MM.1S (cell line): ENCODE measurements around the gene SAMHD1.

Experiments
- DNase-seq: peaks from one replicate; pipeline ENCODE4 v3.0.0-alpha.2; 2015
- H2AFZ ChIP-seq: fragments of 300-600 bp; sonication (generic); 2 replicates; pipeline ENCODE4 v1.6.0; 2016; ENCODE audit warnings: antibody characterized with exemption, low read length
- H3F3A ChIP-seq: fragments of 300-600 bp; sonication (generic); 2 replicates; pipeline ENCODE4 v1.6.1; 2016; ENCODE audit warnings: mild to moderate bottlenecking, antibody characterized with exemption, low read length, moderate library complexity, mixed read lengths; ENCODE audit not compliant: insufficient read depth
- H3K27ac ChIP-seq: fragments of 300-600 bp; sonication (generic); 2 replicates; pipeline ENCODE4 v1.5.1; 2016; ENCODE audit warnings: mild to moderate bottlenecking, low read length
- H3K27me3 ChIP-seq: fragments of 300-600 bp; sonication (generic); replicated peaks from 2 replicates; pipeline ENCODE4 v1.6.0; 2016; ENCODE audit warnings: low read length; ENCODE audit not compliant: insufficient read depth
- H3K36me3 ChIP-seq: fragments of 300-600 bp; sonication (generic); replicated peaks from 2 replicates; pipeline ENCODE4 v1.6.1; 2016; ENCODE audit warnings: mild to moderate bottlenecking, low read length, mixed read lengths; ENCODE audit not compliant: insufficient read depth
- H3K4me1 ChIP-seq: fragments of 300-600 bp; sonication (generic); 2 replicates; pipeline ENCODE4 v1.6.1; 2016; ENCODE audit warnings: low read length, mixed read lengths
- H3K4me2 ChIP-seq: fragments of 300-600 bp; sonication (generic); 2 replicates; pipeline ENCODE4 v1.6.0; 2016; ENCODE audit warnings: low read depth, low read length
- H3K4me3 ChIP-seq: fragments of 300-600 bp; sonication (generic); 2 replicates; pipeline ENCODE4 v1.5.1; 2016; ENCODE audit warnings: low read length, mixed read lengths
- H3K79me2 ChIP-seq: fragments of 300-600 bp; sonication (generic); 2 replicates; pipeline ENCODE4 v1.6.1; 2016; ENCODE audit warnings: mixed run types, low read length, mixed read lengths
- H3K9ac ChIP-seq: fragments of 300-600 bp; sonication (generic); 2 replicates; pipeline ENCODE4 v1.6.1; 2016; ENCODE audit warnings: low read length, mixed read lengths
- H3K9me2 ChIP-seq: fragments of 300-600 bp; sonication (generic); replicated peaks from 2 replicates; pipeline ENCODE4 v1.6.1; 2016; ENCODE audit warnings: mild to moderate bottlenecking, low read length, mixed read lengths; ENCODE audit not compliant: insufficient read depth
- H3K9me3 ChIP-seq: fragments of 300-600 bp; sonication (generic); replicated peaks from 2 replicates; pipeline ENCODE4 v1.6.1; 2016; ENCODE audit warnings: mild to moderate bottlenecking, low read length, mixed read lengths; ENCODE audit not compliant: insufficient read depth
- H4K20me1 ChIP-seq: fragments of 300-600 bp; sonication (generic); 2 replicates; pipeline ENCODE4 v1.6.1; 2016; ENCODE audit warnings: mild to moderate bottlenecking, low read length, moderate library complexity, mixed read lengths; ENCODE audit not compliant: insufficient read depth
- EZH2 ChIP-seq: fragments of 300-600 bp; sonication (generic); optimal IDR thresholded peaks from 2 replicates; pipeline ENCODE3; 2017; ENCODE audit warnings: low read depth, mild to moderate bottlenecking, antibody characterized with exemption, low read length, mixed read lengths
- EZH2phosphoT487 ChIP-seq: fragments of 300-600 bp; sonication (generic); IDR thresholded peaks from 2 replicates; pipeline ENCODE4 v1.6.1; 2018; ENCODE audit warnings: antibody characterized with exemption, low read length
- TF ChIP-seq, protein P1 (sequence below): fragments of 300-600 bp; sonication (generic); IDR thresholded peaks from 2 replicates; pipeline ENCODE4 v1.5.1; 2016; ENCODE audit warnings: antibody characterized with exemption, low read length, mixed read lengths

Gene SAMHD1

DNA sequence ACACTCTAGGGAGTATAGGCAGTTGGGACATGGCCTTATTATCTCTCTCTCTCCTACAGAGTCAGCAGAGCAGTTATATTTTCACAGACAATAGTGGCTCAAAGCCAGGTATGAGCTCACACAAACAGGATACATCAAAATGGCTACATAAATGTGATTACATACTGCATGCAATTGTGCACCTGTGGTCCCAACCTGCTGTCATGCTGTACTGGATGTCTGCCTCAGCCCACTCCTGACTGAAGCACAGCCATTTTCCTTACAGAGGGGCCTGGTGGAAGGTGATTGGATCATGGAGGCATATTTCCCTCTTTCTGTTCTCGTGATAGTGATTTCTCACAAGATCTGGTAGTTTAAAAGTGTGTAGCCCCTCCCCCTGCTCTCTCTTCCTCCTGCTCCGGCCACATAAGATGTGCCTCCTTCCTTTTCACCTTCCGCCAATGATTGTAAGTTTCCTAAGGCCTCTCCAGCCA is 37.0 kb upstream of the SAMHD1 start:
- H3K9me2 ChIP-seq: no peaks in the 10 kb centered on the region
- H3K9ac ChIP-seq: no peak overlapping the region
- H4K20me1 ChIP-seq: no peaks in the 10 kb centered on the region
- H3K4me3 ChIP-seq: no peak overlapping the region
- no peaks in the 10 kb centered on the region for H3K9me3 ChIP-seq
- H2AFZ ChIP-seq: no peak overlapping the region
- no peak for DNase-seq
- H3K4me2 ChIP-seq: no peak overlapping the region
- H3K27me3 ChIP-seq: no peaks in the 10 kb centered on the region
- no peak overlapping the region for H3K27ac ChIP-seq
- TF ChIP-seq, protein P1, sequence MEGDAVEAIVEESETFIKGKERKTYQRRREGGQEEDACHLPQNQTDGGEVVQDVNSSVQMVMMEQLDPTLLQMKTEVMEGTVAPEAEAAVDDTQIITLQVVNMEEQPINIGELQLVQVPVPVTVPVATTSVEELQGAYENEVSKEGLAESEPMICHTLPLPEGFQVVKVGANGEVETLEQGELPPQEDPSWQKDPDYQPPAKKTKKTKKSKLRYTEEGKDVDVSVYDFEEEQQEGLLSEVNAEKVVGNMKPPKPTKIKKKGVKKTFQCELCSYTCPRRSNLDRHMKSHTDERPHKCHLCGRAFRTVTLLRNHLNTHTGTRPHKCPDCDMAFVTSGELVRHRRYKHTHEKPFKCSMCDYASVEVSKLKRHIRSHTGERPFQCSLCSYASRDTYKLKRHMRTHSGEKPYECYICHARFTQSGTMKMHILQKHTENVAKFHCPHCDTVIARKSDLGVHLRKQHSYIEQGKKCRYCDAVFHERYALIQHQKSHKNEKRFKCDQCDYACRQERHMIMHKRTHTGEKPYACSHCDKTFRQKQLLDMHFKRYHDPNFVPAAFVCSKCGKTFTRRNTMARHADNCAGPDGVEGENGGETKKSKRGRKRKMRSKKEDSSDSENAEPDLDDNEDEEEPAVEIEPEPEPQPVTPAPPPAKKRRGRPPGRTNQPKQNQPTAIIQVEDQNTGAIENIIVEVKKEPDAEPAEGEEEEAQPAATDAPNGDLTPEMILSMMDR: no peak
- no peaks in the 10 kb centered on the region for H3K36me3 ChIP-seq
- H3F3A ChIP-seq: no peaks in the 10 kb centered on the region
- H3K79me2 ChIP-seq: no peaks in the 10 kb centered on the region
- H3K4me1 ChIP-seq: no peaks in the 10 kb centered on the region

DNA sequence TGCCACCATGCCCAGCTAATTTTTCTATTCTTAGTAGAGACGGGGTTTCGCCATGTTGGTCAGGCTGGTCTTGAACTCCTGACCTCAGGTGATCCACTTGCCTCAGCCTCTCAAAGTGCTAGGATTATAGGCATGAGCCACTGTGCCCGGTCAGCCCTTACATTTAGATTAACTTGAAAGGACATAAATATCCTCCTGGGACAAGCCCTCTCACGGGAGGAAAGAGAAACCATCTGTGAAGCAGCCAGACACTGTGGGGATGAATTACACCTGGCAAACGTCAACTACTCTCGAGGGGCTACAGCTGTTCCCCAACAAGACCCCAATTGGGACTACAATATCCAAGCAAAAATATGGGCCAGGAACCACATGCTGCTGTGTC is 32.7 kb upstream of the SAMHD1 start:
- no peaks in the 10 kb centered on the region for H3K79me2 ChIP-seq
- H3F3A ChIP-seq: no peaks in the 10 kb centered on the region
- no peaks in the 10 kb centered on the region for H3K9me2 ChIP-seq
- H3K27ac ChIP-seq: no peak overlapping the region
- no peak overlapping the region for H2AFZ ChIP-seq
- H3K4me2 ChIP-seq: no peak overlapping the region
- no peaks in the 10 kb centered on the region for H4K20me1 ChIP-seq
- no peaks in the 10 kb centered on the region for H3K9me3 ChIP-seq
- no peak overlapping the region for H3K4me3 ChIP-seq
- no peaks in the 10 kb centered on the region for H3K36me3 ChIP-seq
- TF ChIP-seq EZH2 (no peak), EZH2phosphoT487 (no peak)
- TF ChIP-seq, protein P1: no peak
- DNase-seq: no peak
- no peaks in the 10 kb centered on the region for H3K27me3 ChIP-seq
- H3K9ac ChIP-seq: no peak overlapping the region
- H3K4me1 ChIP-seq: no peaks in the 10 kb centered on the region

DNA sequence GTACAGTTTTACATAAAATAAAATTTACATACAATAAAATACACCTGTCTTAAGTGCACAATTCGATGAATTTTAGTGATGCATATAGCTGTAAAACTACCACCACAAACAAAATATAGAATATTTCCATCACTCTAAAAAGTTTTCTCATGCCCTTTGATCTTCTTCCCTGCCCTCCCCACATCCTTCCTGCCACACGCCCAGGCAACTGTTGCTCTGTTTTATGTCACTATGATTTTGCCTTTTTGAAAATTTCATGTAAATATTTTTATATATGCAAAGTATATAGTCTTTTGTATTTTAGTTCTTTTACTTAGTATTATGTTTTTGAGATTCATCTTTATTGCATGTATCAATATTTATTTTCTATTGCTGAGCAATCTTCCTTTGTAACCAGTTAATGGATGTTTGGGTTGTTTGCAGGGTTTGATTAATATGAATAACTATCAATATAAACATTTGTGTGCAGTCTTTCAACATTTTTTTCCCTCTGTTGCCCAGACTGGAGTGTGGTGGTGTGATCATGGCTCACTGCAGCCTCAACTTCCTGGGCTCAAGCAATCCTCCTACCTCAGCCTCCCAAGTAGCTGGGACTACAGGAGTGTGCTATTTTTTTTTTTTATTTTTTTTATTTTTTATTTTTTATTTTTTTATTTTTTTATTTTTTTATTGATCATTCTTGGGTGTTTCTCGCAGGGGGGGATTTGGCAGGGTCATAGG is 23.8 kb upstream of the SAMHD1 start:
- Histone ChIP-seq H3K36me3 (no peaks in the 10 kb centered on the region), H4K20me1 (no peaks in the 10 kb centered on the region), H3K4me1 (0 out of 2 replicates have a peak, but pooled peaks cover 7% of the 10 kb centered on the region), H3K9me2 (no peaks in the 10 kb centered on the region), H3K4me2 (no peak overlapping the region), H3K9ac (no peak overlapping the region), H3K79me2 (no peaks in the 10 kb centered on the region), H3K9me3 (no peaks in the 10 kb centered on the region), H2AFZ (no peak overlapping the region), H3K27ac (no peak overlapping the region), H3F3A (no peaks in the 10 kb centered on the region), H3K27me3 (no peaks in the 10 kb centered on the region), H3K4me3 (no peak overlapping the region)
- peak; percentile 37 for DNase-seq
- TF ChIP-seq EZH2phosphoT487 (no peak), EZH2 (no peak)
- TF ChIP-seq, protein P1: no peak
